ENCODE measurements around the gene SYPL1.

DNA sequence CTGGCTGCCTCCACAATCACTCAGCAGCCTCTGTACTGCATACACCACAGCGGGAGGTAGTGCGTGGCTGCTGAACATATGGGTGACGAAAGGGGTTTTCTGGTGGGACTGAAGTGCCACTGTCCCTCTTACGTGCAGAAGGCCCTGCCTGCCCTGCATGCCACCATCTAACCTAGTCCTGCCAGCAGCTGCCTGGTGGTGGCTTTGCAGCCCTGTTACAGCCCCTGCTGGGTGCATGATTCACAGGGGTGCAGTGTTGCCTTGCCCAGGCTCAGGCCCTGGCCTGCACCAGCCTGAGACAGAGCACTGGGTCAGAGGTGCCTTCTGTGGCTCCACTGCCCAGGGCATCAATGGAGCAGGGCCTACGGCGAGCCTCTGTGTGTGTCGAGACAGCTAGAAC lies 50.1 kb downstream of the SYPL1 start:
- no peak for TF ChIP-seq TAF1 (IDR thresholded peaks at IDR 0.05; ENCODE audit: low read depth)
- TF ChIP-seq, protein P1, sequence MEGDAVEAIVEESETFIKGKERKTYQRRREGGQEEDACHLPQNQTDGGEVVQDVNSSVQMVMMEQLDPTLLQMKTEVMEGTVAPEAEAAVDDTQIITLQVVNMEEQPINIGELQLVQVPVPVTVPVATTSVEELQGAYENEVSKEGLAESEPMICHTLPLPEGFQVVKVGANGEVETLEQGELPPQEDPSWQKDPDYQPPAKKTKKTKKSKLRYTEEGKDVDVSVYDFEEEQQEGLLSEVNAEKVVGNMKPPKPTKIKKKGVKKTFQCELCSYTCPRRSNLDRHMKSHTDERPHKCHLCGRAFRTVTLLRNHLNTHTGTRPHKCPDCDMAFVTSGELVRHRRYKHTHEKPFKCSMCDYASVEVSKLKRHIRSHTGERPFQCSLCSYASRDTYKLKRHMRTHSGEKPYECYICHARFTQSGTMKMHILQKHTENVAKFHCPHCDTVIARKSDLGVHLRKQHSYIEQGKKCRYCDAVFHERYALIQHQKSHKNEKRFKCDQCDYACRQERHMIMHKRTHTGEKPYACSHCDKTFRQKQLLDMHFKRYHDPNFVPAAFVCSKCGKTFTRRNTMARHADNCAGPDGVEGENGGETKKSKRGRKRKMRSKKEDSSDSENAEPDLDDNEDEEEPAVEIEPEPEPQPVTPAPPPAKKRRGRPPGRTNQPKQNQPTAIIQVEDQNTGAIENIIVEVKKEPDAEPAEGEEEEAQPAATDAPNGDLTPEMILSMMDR (IDR thresholded peaks at IDR 0.05; ENCODE audit: poor library complexity, severe bottlenecking): no peak
- no peak for TF ChIP-seq EP300 (conservative IDR thresholded peaks at IDR 0.05; ENCODE audit: poor library complexity, severe bottlenecking)
- no peak for TF ChIP-seq POLR2AphosphoS5 (IDR thresholded peaks at IDR 0.05)
- no peak for TF ChIP-seq SMC3 (conservative IDR thresholded peaks at IDR 0.05; ENCODE audit: poor library complexity)
- no peak for TF ChIP-seq RAD21 (conservative IDR thresholded peaks at IDR 0.05)
